Smooth muscle cell (in vitro differentiated cells): ENCODE data around the gene KIF26B. TPM values are rescaled to one million over a fixed set of nuclear protein-coding genes. Genes with fewer than 3 reads are reported as not detected.

Experiments used
- DNase-seq: peaks from one replicate; lab custom pipeline; 2025; ENCODE audit not compliant: unreplicated experiment; lab: John Stamatoyannopoulos, UW
- H2AFZ ChIP-seq: fragments of 200-600 bp; sonication (generic); 2 replicates; pipeline ENCODE4 v1.6.0; 2016; ENCODE audit warnings: antibody characterized with exemption, low read depth, mild to moderate bottlenecking
- H3F3A ChIP-seq: fragments of 200-600 bp; sonication (generic); 2 replicates; pipeline ENCODE4 v1.6.0; 2017; ENCODE audit warnings: antibody characterized with exemption, low read depth
- H3K27ac ChIP-seq: fragments of 200-600 bp; sonication (generic); 2 replicates; pipeline ENCODE4 v1.5.1; 2016; ENCODE audit warnings: low read depth, mild to moderate bottlenecking
- H3K27me3 ChIP-seq: fragments of 200-600 bp; sonication (generic); 2 replicates; pipeline ENCODE4 v1.6.1; 2016; ENCODE audit warnings: low read depth, mild to moderate bottlenecking
- H3K36me3 ChIP-seq: fragments of 200-600 bp; sonication (generic); 2 replicates; pipeline ENCODE4 v1.5.1; 2016; ENCODE audit warnings: low read depth
- H3K4me1 ChIP-seq: fragments of 200-600 bp; sonication (generic); 2 replicates; pipeline ENCODE4 v1.5.1; 2016; ENCODE audit warnings: low read depth
- H3K4me2 ChIP-seq: fragments of 200-600 bp; sonication (generic); 2 replicates; pipeline ENCODE4 v1.6.0; 2016; ENCODE audit warnings: mild to moderate bottlenecking
- H3K4me3 ChIP-seq: fragments of 200-600 bp; sonication (generic); 2 replicates; pipeline ENCODE4 v1.5.1; 2016; ENCODE audit warnings: mild to moderate bottlenecking
- H3K79me2 ChIP-seq: fragments of 200-600 bp; sonication (generic); 2 replicates; pipeline ENCODE4 v1.6.0; 2016; ENCODE audit warnings: low read depth, mild to moderate bottlenecking
- H3K9ac ChIP-seq: fragments of 200-600 bp; sonication (generic); 2 replicates; pipeline ENCODE4 v1.6.0; 2016; ENCODE audit warnings: low read depth
- H3K9me3 ChIP-seq: fragments of 200-600 bp; sonication (generic); replicated peaks from 2 replicates; pipeline ENCODE4 v1.5.1; 2016; ENCODE audit warnings: low read depth
- H4K20me1 ChIP-seq: fragments of 200-600 bp; sonication (generic); 2 replicates; pipeline ENCODE4 v1.6.0; 2016; ENCODE audit warnings: low read depth
- CTCF ChIP-seq: fragments of 200-600 bp; sonication (generic); IDR thresholded peaks from 2 replicates; pipeline ENCODE4 v1.5.1; 2017; ENCODE audit warnings: borderline replicate concordance, mild to moderate bottlenecking, antibody characterized with exemption; ENCODE audit not compliant: insufficient read depth, poor library complexity, severe bottlenecking
- WGBS: methylation state at CpG from one replicate; pipeline ENCODE4 v1.1.7; 2016; ENCODE audit warnings: low lambda C conversion rate; 5-methylcytosine and 5-hydroxymethylcytosine counted together
- polyA plus RNA-seq: library from polyadenylated mRNA; unstranded; fragments of >200 nt; fragmentation: Nextera tagmentation; extraction: Ambion mirVana; gene quantifications from 2 replicates; pipeline ENCODE4 v1.2.1, GENCODE V29; 2016
- total RNA-seq: library from RNA; depleted of rRNA; stranded (reverse); fragments of >200 nt; gene quantifications from 2 replicates; pipeline ENCODE4 v1.2.3, GENCODE V29; 2014

The KIF26B gene
- total and polyA plus RNA-seq, 2 experiments from 2014 or later: 24.9 to 43.3 TPM

DNA sequence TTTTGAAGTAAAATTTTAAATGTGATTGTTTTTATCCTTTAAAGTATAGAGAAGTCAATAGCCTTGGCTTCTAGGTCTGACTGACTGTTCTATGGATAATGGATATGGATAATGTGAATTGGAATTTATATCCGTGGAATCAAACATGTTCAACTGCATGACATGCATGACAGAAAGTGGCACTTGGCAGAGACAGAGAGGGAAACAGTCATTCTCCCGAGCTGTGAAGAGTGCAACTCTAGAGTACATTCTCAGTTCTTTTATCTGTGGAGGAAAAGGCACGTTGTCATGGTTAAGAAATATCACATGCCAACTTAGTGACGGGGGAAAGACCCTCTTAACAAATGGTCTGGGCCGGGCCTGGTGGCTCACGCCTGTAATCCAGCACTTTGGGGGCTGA lies 67.0 kb downstream of the KIF26B start:
- whole genome bisulfite sequencing: 84% methylated on average over 6 of the region's 6 CpGs
- TF ChIP-seq CTCF: no peak

GRCh38 chr1:245222931-245223595 lies 68.3 kb downstream of the KIF26B start:
- Histone ChIP-seq H3K4me2 (no peak overlapping the region), H3K79me2 (peaks cover 71% of the 10 kb centered on the region), H4K20me1 (peaks cover 98% of the 10 kb centered on the region), H3K27ac (no peak overlapping the region), H2AFZ (no peak overlapping the region), H3F3A (peaks cover 23% of the 10 kb centered on the region), H3K27me3 (no peaks in the 10 kb centered on the region), H3K4me1 (peaks cover 16% of the 10 kb centered on the region), H3K36me3 (no peaks in the 10 kb centered on the region), H3K9ac (no peak overlapping the region), H3K9me3 (no peaks in the 10 kb centered on the region), H3K4me3 (no peak overlapping the region)
- no peak for DNase-seq
- no peak for TF ChIP-seq CTCF
- 64% methylated on average over 2 of the region's 2 CpGs for WGBS

More for the DNA sequence above, 67.0 kb downstream of the KIF26B start:
- Histone ChIP-seq H3K27me3 (no peaks in the 10 kb centered on the region), H3K4me1 (peaks cover 29% of the 10 kb centered on the region), H3K9ac (no peak overlapping the region), H3K27ac (no peak overlapping the region), H3F3A (peaks cover 27% of the 10 kb centered on the region), H3K4me2 (no peak overlapping the region), H3K9me3 (no peaks in the 10 kb centered on the region), H4K20me1 (peaks cover 98% of the 10 kb centered on the region), H2AFZ (no peak overlapping the region), H3K79me2 (peaks cover 61% of the 10 kb centered on the region), H3K36me3 (no peaks in the 10 kb centered on the region), H3K4me3 (no peak overlapping the region)
- no peak for DNase-seq

DNA sequence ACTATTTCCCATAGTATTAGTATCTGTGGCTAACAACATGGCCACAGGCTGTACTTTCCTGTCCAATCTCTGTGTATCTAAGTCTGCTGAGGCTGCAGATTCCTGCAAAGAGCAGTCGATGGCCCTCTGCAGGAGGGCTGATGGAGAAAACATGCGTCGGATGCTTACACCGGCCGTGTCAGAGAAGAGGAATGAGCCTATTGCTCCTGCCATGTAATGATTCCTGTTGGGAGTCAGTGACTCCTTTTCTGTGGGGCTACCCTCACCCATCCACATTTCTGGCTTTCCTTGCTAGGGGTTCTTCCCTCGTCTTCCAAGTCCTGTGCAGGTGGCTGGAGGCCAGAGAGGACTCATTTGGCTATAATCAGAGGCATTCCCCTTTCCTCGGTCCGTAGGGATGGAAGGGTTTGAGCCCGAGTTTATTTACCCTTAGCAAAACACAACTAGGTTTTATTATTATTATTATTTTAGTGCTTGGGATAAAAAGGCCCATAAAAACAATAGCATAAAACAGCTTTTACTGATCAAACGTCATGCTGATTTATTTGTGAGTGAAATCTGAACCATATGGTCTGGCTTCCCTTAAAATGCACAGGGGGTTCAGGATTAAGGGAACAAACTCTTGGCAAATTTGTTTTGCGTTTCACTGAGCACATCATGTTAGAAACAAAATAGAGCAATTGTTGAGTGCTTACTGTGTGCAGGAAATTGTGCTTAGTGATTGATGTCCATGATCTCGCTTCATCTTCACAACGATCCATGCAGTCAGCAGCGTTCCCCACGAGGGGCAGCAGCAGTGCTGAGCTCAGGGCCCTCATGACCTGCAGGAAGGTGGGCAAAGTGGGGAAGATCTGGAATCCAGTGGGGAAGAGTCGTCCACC lies 70.8 kb downstream of the KIF26B start:
- no peak overlapping the region for H2AFZ ChIP-seq
- no peak overlapping the region for H3K4me2 ChIP-seq
- H3K36me3 ChIP-seq: no peaks in the 10 kb centered on the region
- no peak overlapping the region for H3K9ac ChIP-seq
- TF ChIP-seq CTCF: no peak
- peaks cover 7% of the 10 kb centered on the region for H3K4me1 ChIP-seq
- no peaks in the 10 kb centered on the region for H3K9me3 ChIP-seq
- no peak overlapping the region for H3K27ac ChIP-seq
- no peak overlapping the region for H3K4me3 ChIP-seq
- H3F3A ChIP-seq: peaks cover 19% of the 10 kb centered on the region
- 72% methylated on average over 16 of the region's 16 CpGs for WGBS
- no peaks in the 10 kb centered on the region for H3K27me3 ChIP-seq
- peaks cover 90% of the 10 kb centered on the region for H4K20me1 ChIP-seq
- H3K79me2 ChIP-seq: peaks cover 67% of the 10 kb centered on the region
- DNase-seq: no peak
